ENCODE results near the gene RAB44. TPM values are rescaled to one million over a fixed set of nuclear protein-coding genes. Genes with fewer than 3 reads are reported as not detected.

RAB44 gene
- total and polyA plus RNA-seq, 2 of the 13 experiments (the other 11 are each of a cell fraction or from before 2014, with no cell fraction given) = not detected

GRCh38 chr6:36700831-36701230 is 3.2 kb downstream of the RAB44 start (continued):
- TF ChIP-seq NFAT5 (CRISPR knock-in tag; IDR thresholded peaks at IDR 0.05) (no peak), MZF1 (CRISPR knock-in tag; IDR thresholded peaks at IDR 0.05; ENCODE audit: borderline replicate concordance) (no peak), SP4 (CRISPR knock-in tag; IDR thresholded peaks at IDR 0.05) (no peak), DMTF1 (CRISPR knock-in tag; IDR thresholded peaks at IDR 0.05) (no peak)
